ENCODE results near the gene IVL.

Gene IVL

GRCh38 chr1:152899027-152899426, 9.3 kb upstream of the IVL start:
- no peak for DNase-seq

- DNase-seq, result no peak
Measured at GRCh38 chr1:152899883-152900282, 8.5 kb upstream of the IVL start.

- no peak for DNase-seq
Measured at GRCh38 chr1:152901631-152902030, 6.7 kb upstream of the IVL start.

GRCh38 chr1:152902636-152903035, 5.7 kb upstream of the IVL start:
- no peak for DNase-seq

GRCh38 chr1:152904688-152905440, 3.5 kb upstream of the IVL start:
- DNase-seq, result no peak

GRCh38 chr1:152906023-152906565, 2.3 kb upstream of the IVL start:
- DNase-seq, result no peak

- DNase-seq, result no peak
Measured at GRCh38 chr1:152909206-152909605, 860 bp downstream of the IVL start.

- no peak for DNase-seq
Measured at GRCh38 chr1:152912471-152912870, 4.1 kb downstream of the IVL start.

- no peak for DNase-seq
Measured at GRCh38 chr1:152912900-152913299, 4.6 kb downstream of the IVL start.

GRCh38 chr1:152917794-152918193, 9.4 kb downstream of the IVL start:
- DNase-seq, result no peak

GRCh38 chr1:152919071-152919470, 10.7 kb downstream of the IVL start:
- no peak for DNase-seq

GRCh38 chr1:152924191-152924590, 15.8 kb downstream of the IVL start:
- no peak for DNase-seq

GRCh38 chr1:152926091-152926490, 17.7 kb downstream of the IVL start:
- DNase-seq, result no peak

GRCh38 chr1:152928671-152929070, 20.3 kb downstream of the IVL start:
- no peak for DNase-seq

- DNase-seq, result no peak
Measured at GRCh38 chr1:152932170-152932811, 23.9 kb downstream of the IVL start.

GRCh38 chr1:152933196-152933595, 24.9 kb downstream of the IVL start:
- no peak for DNase-seq

- no peak for DNase-seq
Measured at GRCh38 chr1:152940614-152941013, 32.3 kb downstream of the IVL start.

GRCh38 chr1:152941037-152941711, 32.8 kb downstream of the IVL start:
- no peak for DNase-seq

- no peak for DNase-seq
Measured at GRCh38 chr1:152942161-152942560, 33.8 kb downstream of the IVL start.

- no peak for DNase-seq
Measured at GRCh38 chr1:152946248-152946647, 37.9 kb downstream of the IVL start.

- DNase-seq, result no peak
Measured at GRCh38 chr1:152946651-152947256, 38.4 kb downstream of the IVL start, which contains the start of gene SPRR5. Gene SPRR5, plus strand, starts transcription at chr1:152947206. Its CDS starts 1,349 bp downstream, at chr1:152948555.

GRCh38 chr1:152951711-152952110, 43.4 kb downstream of the IVL start:
- no peak for DNase-seq

GRCh38 chr1:152953761-152954160, 45.4 kb downstream of the IVL start:
- no peak for DNase-seq
